Smooth muscle cell (in vitro differentiated cells): ENCODE data around the gene PUM2. TPM values are rescaled to one million over a fixed set of nuclear protein-coding genes. Genes with fewer than 3 reads are reported as not detected.
"Not testable (repeated sequence)": the region's sequence is repeated elsewhere in the genome, so short reads cannot be mapped to it uniquely, and the experiment has no call there.

Experiments
- DNase-seq: peaks from one replicate; lab custom pipeline; 2025; ENCODE audit not compliant: unreplicated experiment; lab: John Stamatoyannopoulos, UW
- H2AFZ ChIP-seq: fragments of 200-600 bp; sonication (generic); 2 replicates; pipeline ENCODE4 v1.6.0; 2016; ENCODE audit warnings: antibody characterized with exemption, low read depth, mild to moderate bottlenecking
- H3F3A ChIP-seq: fragments of 200-600 bp; sonication (generic); 2 replicates; pipeline ENCODE4 v1.6.0; 2017; ENCODE audit warnings: antibody characterized with exemption, low read depth
- H3K27ac ChIP-seq: fragments of 200-600 bp; sonication (generic); 2 replicates; pipeline ENCODE4 v1.5.1; 2016; ENCODE audit warnings: low read depth, mild to moderate bottlenecking
- H3K27me3 ChIP-seq: fragments of 200-600 bp; sonication (generic); 2 replicates; pipeline ENCODE4 v1.6.1; 2016; ENCODE audit warnings: low read depth, mild to moderate bottlenecking
- H3K36me3 ChIP-seq: fragments of 200-600 bp; sonication (generic); 2 replicates; pipeline ENCODE4 v1.5.1; 2016; ENCODE audit warnings: low read depth
- H3K4me1 ChIP-seq: fragments of 200-600 bp; sonication (generic); 2 replicates; pipeline ENCODE4 v1.5.1; 2016; ENCODE audit warnings: low read depth
- H3K4me2 ChIP-seq: fragments of 200-600 bp; sonication (generic); 2 replicates; pipeline ENCODE4 v1.6.0; 2016; ENCODE audit warnings: mild to moderate bottlenecking
- H3K4me3 ChIP-seq: fragments of 200-600 bp; sonication (generic); 2 replicates; pipeline ENCODE4 v1.5.1; 2016; ENCODE audit warnings: mild to moderate bottlenecking
- H3K79me2 ChIP-seq: fragments of 200-600 bp; sonication (generic); 2 replicates; pipeline ENCODE4 v1.6.0; 2016; ENCODE audit warnings: low read depth, mild to moderate bottlenecking
- H3K9ac ChIP-seq: fragments of 200-600 bp; sonication (generic); 2 replicates; pipeline ENCODE4 v1.6.0; 2016; ENCODE audit warnings: low read depth
- H3K9me3 ChIP-seq: fragments of 200-600 bp; sonication (generic); replicated peaks from 2 replicates; pipeline ENCODE4 v1.5.1; 2016; ENCODE audit warnings: low read depth
- H4K20me1 ChIP-seq: fragments of 200-600 bp; sonication (generic); 2 replicates; pipeline ENCODE4 v1.6.0; 2016; ENCODE audit warnings: low read depth
- CTCF ChIP-seq: fragments of 200-600 bp; sonication (generic); IDR thresholded peaks from 2 replicates; pipeline ENCODE4 v1.5.1; 2017; ENCODE audit warnings: borderline replicate concordance, mild to moderate bottlenecking, antibody characterized with exemption; ENCODE audit not compliant: insufficient read depth, poor library complexity, severe bottlenecking
- WGBS: methylation state at CpG from one replicate; pipeline ENCODE4 v1.1.7; 2016; ENCODE audit warnings: low lambda C conversion rate; 5-methylcytosine and 5-hydroxymethylcytosine counted together
- polyA plus RNA-seq: library from polyadenylated mRNA; unstranded; fragments of >200 nt; fragmentation: Nextera tagmentation; extraction: Ambion mirVana; gene quantifications from 2 replicates; pipeline ENCODE4 v1.2.1, GENCODE V29; 2016
- total RNA-seq: library from RNA; depleted of rRNA; stranded (reverse); fragments of >200 nt; gene quantifications from 2 replicates; pipeline ENCODE4 v1.2.3, GENCODE V29; 2014

PUM2 gene
- total and polyA plus RNA-seq, 2 experiments from 2014 or later = 5.2 to 42.0 TPM

- peaks cover 22% of the 10 kb centered on the region for H3F3A ChIP-seq
- peaks cover 4% of the 10 kb centered on the region for H4K20me1 ChIP-seq
- no peak overlapping the region for H3K4me2 ChIP-seq
- no peaks in the 10 kb centered on the region for H3K4me1 ChIP-seq
- no peaks in the 10 kb centered on the region for H3K9me3 ChIP-seq
- H2AFZ ChIP-seq = no peak overlapping the region
- H3K36me3 ChIP-seq = peaks cover 28% of the 10 kb centered on the region
- no peak for TF ChIP-seq CTCF
- no peak overlapping the region for H3K9ac ChIP-seq
- H3K79me2 ChIP-seq = peaks cover 3% of the 10 kb centered on the region
- 94% methylated on average over 1 of the region's 1 CpG for WGBS
- H3K27ac ChIP-seq = no peak overlapping the region
- H3K27me3 ChIP-seq = no peaks in the 10 kb centered on the region
- no peak for DNase-seq
- H3K4me3 ChIP-seq = no peak overlapping the region
These were observed 103.6 kb downstream of the PUM2 start for GRCh38 chr2:20247084-20247483.

GRCh38 chr2:20243637-20244036 lies 107.0 kb downstream of the PUM2 start:
- H3K79me2 ChIP-seq, H3K4me1 ChIP-seq, H3K9me3 ChIP-seq, H3K27me3 ChIP-seq, H3K4me3 ChIP-seq, H3K4me2 ChIP-seq, H3K27ac ChIP-seq, H3K9ac ChIP-seq, H3K36me3 ChIP-seq, H2AFZ ChIP-seq, DNase-seq, H4K20me1 ChIP-seq, H3F3A ChIP-seq: not testable (repeated sequence)
- WGBS = 96% methylated on average over 5 of the region's 5 CpGs

GRCh38 chr2:20242727-20243377 lies 107.8 kb downstream of the PUM2 start:
- no peaks in the 10 kb centered on the region for H3K27me3 ChIP-seq
- H3F3A ChIP-seq = no peaks in the 10 kb centered on the region
- no peaks in the 10 kb centered on the region for H3K9me3 ChIP-seq
- H3K9ac ChIP-seq = no peak overlapping the region
- DNase-seq = no peak
- no peak overlapping the region for H3K4me2 ChIP-seq
- H3K27ac ChIP-seq = no peak overlapping the region
- TF ChIP-seq CTCF = no peak
- H2AFZ ChIP-seq = no peak overlapping the region
- no peaks in the 10 kb centered on the region for H3K4me1 ChIP-seq
- H3K36me3 ChIP-seq = no peaks in the 10 kb centered on the region
- H3K4me3 ChIP-seq = no peak overlapping the region
- no peaks in the 10 kb centered on the region for H3K79me2 ChIP-seq
- no peaks in the 10 kb centered on the region for H4K20me1 ChIP-seq
- 78% methylated on average over 9 of the region's 9 CpGs for WGBS

DNA sequence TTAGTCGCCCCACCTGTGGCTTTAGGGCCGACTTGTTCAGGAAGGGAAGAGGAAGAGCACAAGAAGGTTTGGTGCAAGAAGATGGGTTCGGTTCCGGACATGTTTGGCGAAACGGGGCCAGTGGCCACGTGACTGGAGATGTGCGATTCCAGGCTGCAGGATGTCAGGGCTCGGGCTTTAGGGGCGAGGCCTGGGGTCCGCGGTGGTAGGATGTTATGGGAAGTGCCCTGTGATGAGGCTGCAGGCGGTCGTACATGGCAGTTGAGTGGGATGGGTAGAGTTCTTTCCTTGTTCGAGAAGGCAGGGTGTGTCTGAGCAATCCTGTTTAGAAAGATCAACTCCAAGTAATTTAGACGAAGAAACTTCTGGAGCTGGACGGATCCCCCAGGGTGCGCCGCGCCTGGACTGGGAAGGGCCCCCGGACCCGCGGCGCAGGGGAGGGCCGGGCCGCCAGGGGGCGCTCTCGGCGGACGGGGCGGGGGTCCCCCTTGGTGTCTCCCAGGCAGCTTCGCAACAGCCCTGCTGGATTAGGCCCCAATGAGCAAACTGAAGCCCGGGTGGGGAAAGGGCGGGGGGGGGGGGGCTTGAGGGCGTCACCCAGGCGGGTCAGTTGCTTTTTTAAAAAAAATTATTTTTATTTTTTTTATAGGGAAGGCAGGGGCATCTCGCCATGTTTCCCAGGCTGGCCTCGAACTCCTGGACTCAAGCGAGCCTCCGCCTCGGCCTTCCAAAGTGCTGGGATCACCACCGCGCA lies 108.5 kb downstream of the PUM2 start:
- Histone ChIP-seq H3K27me3 (no peaks in the 10 kb centered on the region), H3K79me2 (no peaks in the 10 kb centered on the region), H4K20me1 (no peaks in the 10 kb centered on the region), H3K9me3 (no peaks in the 10 kb centered on the region), H3F3A (no peaks in the 10 kb centered on the region), H3K9ac (no peak overlapping the region), H3K4me3 (no peak overlapping the region), H2AFZ (no peak overlapping the region), H3K36me3 (no peaks in the 10 kb centered on the region), H3K4me2 (no peak overlapping the region), H3K4me1 (no peaks in the 10 kb centered on the region), H3K27ac (no peak overlapping the region)
- WGBS = 89% methylated on average over 24 of the region's 43 CpGs
- no peak for DNase-seq
- peak; percentile 67 for TF ChIP-seq CTCF

DNA sequence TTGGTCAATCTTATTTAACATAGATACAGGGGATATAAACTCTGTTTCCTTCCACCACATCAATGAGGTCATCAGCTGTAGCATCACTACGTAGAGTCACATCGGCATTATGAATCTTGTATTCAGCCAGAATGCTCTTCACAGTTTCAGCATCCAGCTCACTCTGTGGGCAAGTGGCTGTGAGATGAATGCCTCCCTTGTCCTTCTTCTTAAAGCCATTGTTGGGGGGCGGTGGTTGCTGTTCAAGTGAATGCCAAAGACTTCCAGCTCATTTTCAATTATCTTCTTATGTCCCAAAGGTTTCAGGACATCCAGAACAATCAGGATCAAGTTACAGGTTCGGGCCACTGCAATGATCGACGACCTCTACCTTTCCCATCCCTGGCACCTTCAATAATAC lies 110.4 kb downstream of the PUM2 start:
- H3K9me3 ChIP-seq, H3K27ac ChIP-seq, H3F3A ChIP-seq, H4K20me1 ChIP-seq, H3K9ac ChIP-seq, DNase-seq, H3K36me3 ChIP-seq, H3K27me3 ChIP-seq, H3K79me2 ChIP-seq, H3K4me2 ChIP-seq, H3K4me1 ChIP-seq, H3K4me3 ChIP-seq, H2AFZ ChIP-seq: not testable (repeated sequence)
- WGBS = 95% methylated on average over 6 of the region's 6 CpGs
